ENCODE measurements around the gene FGD6.

DNA sequence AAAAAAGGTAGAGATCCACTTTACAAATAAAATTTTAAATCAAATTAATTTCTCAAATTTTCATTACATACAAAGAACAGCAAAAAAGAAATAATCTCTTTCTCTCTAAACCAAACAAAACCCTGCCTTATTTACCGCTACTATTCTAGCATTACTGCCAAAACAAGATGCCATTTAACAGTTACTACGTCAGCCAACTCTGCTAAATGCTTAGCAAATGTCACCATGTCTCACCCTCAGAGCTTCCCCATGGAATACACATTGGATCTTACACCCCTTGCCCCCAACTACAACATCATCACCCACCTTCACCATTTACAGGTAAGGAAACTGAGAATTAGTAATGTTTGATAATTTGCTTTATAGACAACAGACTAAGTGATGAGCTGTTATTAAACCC, 120.9 kb downstream of the FGD6 start:
- no peak for TF ChIP-seq JUND (IDR thresholded peaks at IDR 0.05)
- TF ChIP-seq POLR2A (IDR thresholded peaks at IDR 0.05; ENCODE audit: borderline replicate concordance, extremely low read depth, insufficient read depth, insufficient read length): no peak
- TF ChIP-seq, protein P1, sequence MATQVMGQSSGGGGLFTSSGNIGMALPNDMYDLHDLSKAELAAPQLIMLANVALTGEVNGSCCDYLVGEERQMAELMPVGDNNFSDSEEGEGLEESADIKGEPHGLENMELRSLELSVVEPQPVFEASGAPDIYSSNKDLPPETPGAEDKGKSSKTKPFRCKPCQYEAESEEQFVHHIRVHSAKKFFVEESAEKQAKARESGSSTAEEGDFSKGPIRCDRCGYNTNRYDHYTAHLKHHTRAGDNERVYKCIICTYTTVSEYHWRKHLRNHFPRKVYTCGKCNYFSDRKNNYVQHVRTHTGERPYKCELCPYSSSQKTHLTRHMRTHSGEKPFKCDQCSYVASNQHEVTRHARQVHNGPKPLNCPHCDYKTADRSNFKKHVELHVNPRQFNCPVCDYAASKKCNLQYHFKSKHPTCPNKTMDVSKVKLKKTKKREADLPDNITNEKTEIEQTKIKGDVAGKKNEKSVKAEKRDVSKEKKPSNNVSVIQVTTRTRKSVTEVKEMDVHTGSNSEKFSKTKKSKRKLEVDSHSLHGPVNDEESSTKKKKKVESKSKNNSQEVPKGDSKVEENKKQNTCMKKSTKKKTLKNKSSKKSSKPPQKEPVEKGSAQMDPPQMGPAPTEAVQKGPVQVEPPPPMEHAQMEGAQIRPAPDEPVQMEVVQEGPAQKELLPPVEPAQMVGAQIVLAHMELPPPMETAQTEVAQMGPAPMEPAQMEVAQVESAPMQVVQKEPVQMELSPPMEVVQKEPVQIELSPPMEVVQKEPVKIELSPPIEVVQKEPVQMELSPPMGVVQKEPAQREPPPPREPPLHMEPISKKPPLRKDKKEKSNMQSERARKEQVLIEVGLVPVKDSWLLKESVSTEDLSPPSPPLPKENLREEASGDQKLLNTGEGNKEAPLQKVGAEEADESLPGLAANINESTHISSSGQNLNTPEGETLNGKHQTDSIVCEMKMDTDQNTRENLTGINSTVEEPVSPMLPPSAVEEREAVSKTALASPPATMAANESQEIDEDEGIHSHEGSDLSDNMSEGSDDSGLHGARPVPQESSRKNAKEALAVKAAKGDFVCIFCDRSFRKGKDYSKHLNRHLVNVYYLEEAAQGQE (IDR thresholded peaks at IDR 0.05; ENCODE audit: low read depth): no peak
- TF ChIP-seq, protein P2, sequence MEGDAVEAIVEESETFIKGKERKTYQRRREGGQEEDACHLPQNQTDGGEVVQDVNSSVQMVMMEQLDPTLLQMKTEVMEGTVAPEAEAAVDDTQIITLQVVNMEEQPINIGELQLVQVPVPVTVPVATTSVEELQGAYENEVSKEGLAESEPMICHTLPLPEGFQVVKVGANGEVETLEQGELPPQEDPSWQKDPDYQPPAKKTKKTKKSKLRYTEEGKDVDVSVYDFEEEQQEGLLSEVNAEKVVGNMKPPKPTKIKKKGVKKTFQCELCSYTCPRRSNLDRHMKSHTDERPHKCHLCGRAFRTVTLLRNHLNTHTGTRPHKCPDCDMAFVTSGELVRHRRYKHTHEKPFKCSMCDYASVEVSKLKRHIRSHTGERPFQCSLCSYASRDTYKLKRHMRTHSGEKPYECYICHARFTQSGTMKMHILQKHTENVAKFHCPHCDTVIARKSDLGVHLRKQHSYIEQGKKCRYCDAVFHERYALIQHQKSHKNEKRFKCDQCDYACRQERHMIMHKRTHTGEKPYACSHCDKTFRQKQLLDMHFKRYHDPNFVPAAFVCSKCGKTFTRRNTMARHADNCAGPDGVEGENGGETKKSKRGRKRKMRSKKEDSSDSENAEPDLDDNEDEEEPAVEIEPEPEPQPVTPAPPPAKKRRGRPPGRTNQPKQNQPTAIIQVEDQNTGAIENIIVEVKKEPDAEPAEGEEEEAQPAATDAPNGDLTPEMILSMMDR (IDR thresholded peaks at IDR 0.05 in 2 of 3, conservative IDR thresholded peaks at IDR 0.05 in 1 of 3; ENCODE audit: borderline replicate concordance in 1 of 3, insufficient read depth in 1 of 3, low read depth in 2 of 3, low read length in 2 of 3): no peak
- no peak for TF ChIP-seq EZH2 (IDR thresholded peaks at IDR 0.05)
- no peak for TF ChIP-seq CEBPB (IDR thresholded peaks at IDR 0.05; ENCODE audit: low read depth)
- TF ChIP-seq YY1 (IDR thresholded peaks at IDR 0.05; ENCODE audit: extremely low read depth, insufficient replicate concordance, low read depth, low read length): no peak
- no peak for TF ChIP-seq EGR1 (IDR thresholded peaks at IDR 0.05; ENCODE audit: low read depth)
- TF ChIP-seq EZH2phosphoT487 (IDR thresholded peaks at IDR 0.05; ENCODE audit: borderline replicate concordance): no peak
- TF ChIP-seq, protein P3, sequence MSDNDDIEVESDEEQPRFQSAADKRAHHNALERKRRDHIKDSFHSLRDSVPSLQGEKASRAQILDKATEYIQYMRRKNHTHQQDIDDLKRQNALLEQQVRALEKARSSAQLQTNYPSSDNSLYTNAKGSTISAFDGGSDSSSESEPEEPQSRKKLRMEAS (IDR thresholded peaks at IDR 0.05): no peak
- TF ChIP-seq POLR2AphosphoS5 (IDR thresholded peaks at IDR 0.05; ENCODE audit: low read depth, low read length): no peak
- no peak for TF ChIP-seq SP1 (IDR thresholded peaks at IDR 0.05; ENCODE audit: low read depth)
